ENCODE results near the gene SYT4.

The SYT4 gene

DNA sequence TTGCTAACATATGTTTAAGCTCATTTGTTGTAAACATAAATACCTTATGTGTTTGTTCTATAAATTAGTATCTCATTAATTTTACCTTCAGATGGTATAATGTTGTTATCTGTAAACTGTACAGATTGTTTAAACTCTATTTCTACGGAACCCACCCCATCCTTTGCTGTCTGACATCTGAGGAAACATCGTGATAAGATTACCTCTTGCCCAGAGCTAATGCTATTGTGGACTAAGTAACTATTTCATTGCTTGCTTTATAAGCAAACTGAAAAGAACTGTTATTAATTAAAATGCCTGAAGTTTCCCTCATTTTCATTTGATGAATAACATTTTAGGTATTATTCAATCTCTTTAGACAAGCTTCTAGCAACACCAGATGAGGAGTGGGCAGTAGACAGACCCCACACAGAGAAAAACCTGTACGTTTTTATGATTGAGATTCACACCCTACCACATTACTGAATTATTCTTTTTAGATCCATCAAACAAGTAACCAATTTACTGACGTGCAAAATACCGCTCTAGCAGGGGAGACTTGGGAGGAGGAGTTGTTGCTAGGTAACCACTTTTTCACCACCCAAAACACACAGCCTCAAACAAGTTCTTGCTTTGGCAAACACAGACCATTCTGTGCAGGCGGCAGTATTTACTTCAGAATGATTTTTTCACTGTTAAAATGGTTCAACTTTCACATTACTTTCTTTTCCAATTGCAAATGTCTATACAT is 1.9 kb upstream of the SYT4 start:
- Histone ChIP-seq H3K4ac (ENCODE audit: low read depth in 1 of 2, low read length in 2 of 2) (no peak overlapping the region), H4K91ac (ENCODE audit: low read length) (no peak overlapping the region), H3K18ac (ENCODE audit: low read depth in 1 of 2, low read length in 2 of 2) (no peak overlapping the region), H3K9ac (ENCODE audit: low read length) (no peak overlapping the region), H3K9me3 (ENCODE audit: control insufficient read depth, low read length) (no peaks in the 10 kb centered on the region), H3K27ac (ENCODE audit: low read length, poor library complexity, severe bottlenecking) (no peak overlapping the region), H3K4me3 (ENCODE audit: insufficient read depth in 1 of 2, low read depth in 1 of 2, low read length in 2 of 2) (no peak overlapping the region), H2AK5ac (ENCODE audit: low read length, severe bottlenecking) (no peak overlapping the region), H3K23ac (ENCODE audit: low read length in 2 of 2) (no peak overlapping the region), H2AFZ (ENCODE audit: low read depth, low read length) (no peak overlapping the region), H3K4me2 (ENCODE audit: low read length, poor library complexity, severe bottlenecking) (no peak overlapping the region), H2BK12ac (ENCODE audit: low read length in 2 of 2) (no peak overlapping the region), H3K36me3 (ENCODE audit: control insufficient read depth in 1 of 2, insufficient read depth in 2 of 2, low read depth in 1 of 2, low read length in 2 of 2) (no peaks in the 10 kb centered on the region), H4K8ac (ENCODE audit: low read length) (no peak overlapping the region), H3K14ac (ENCODE audit: low read length in 2 of 2) (no peak overlapping the region), H3K4me1 (ENCODE audit: control insufficient read depth, insufficient read depth, low read depth, low read length) (peaks cover 2% of the 10 kb centered on the region), H3K27me3 (ENCODE audit: control insufficient read depth in 1 of 2, insufficient read depth in 1 of 2, low read length in 2 of 2) (peaks cover 4 to 22% of the 10 kb centered on the region in 2 experiments), H2BK15ac (ENCODE audit: low read depth, poor library complexity, severe bottlenecking) (no peak overlapping the region), H2BK120ac (ENCODE audit: low read depth, low read length) (no peak overlapping the region), H3K79me1 (replicated peaks; ENCODE audit: low read length, poor library complexity, severe bottlenecking) (no peaks in the 10 kb centered on the region), H2BK5ac (ENCODE audit: low read depth, low read length, poor library complexity, severe bottlenecking) (no peak overlapping the region)
- DNase-seq: peak; percentile 57
- WGBS: 15% methylated on average over 3 of the region's 6 CpGs

DNA sequence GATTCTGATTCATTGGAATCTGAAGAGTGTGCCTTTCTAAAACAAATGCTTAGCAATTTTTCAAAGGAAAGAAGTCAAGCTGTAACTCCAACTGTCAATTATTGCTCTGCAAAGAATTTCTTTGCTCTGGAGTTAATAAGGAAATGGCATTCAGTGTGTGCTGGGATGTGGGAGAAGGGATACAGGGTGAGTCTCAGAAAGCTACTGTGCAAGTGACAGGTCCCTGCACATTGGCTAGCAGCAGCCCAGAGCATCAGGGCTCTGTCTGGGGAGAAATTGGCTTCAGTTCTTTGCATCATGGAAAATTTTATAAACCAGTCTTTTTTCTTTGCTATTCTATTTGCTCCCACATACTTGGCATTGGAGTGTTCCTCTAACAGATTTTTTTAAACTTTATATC is 1.1 kb upstream of the SYT4 start:
- Histone ChIP-seq H3K4me1 (ENCODE audit: control insufficient read depth, insufficient read depth, low read depth, low read length) (peaks cover 2% of the 10 kb centered on the region), H3K79me1 (replicated peaks; ENCODE audit: low read length, poor library complexity, severe bottlenecking) (no peaks in the 10 kb centered on the region), H4K8ac (ENCODE audit: low read length) (no peak overlapping the region), H3K18ac (ENCODE audit: low read depth in 1 of 2, low read length in 2 of 2) (no peak overlapping the region), H3K27ac (ENCODE audit: low read length, poor library complexity, severe bottlenecking) (no peak overlapping the region), H2BK12ac (ENCODE audit: low read length in 2 of 2) (no peak overlapping the region), H3K4ac (ENCODE audit: low read depth in 1 of 2, low read length in 2 of 2) (no peak overlapping the region), H3K23ac (ENCODE audit: low read length in 2 of 2) (no peak overlapping the region), H3K4me2 (ENCODE audit: low read length, poor library complexity, severe bottlenecking) (no peak overlapping the region), H3K36me3 (ENCODE audit: control insufficient read depth in 1 of 2, insufficient read depth in 2 of 2, low read depth in 1 of 2, low read length in 2 of 2) (no peaks in the 10 kb centered on the region), H2BK15ac (ENCODE audit: low read depth, poor library complexity, severe bottlenecking) (no peak overlapping the region), H3K14ac (ENCODE audit: low read length in 2 of 2) (no peak overlapping the region), H2BK5ac (ENCODE audit: low read depth, low read length, poor library complexity, severe bottlenecking) (no peak overlapping the region), H3K27me3 (ENCODE audit: control insufficient read depth in 1 of 2, insufficient read depth in 1 of 2, low read length in 2 of 2) (peaks cover 4 to 29% of the 10 kb centered on the region in 2 experiments), H4K91ac (ENCODE audit: low read length) (no peak overlapping the region), H3K9me3 (ENCODE audit: control insufficient read depth, low read length) (no peaks in the 10 kb centered on the region), H3K4me3 (ENCODE audit: insufficient read depth in 1 of 2, low read depth in 1 of 2, low read length in 2 of 2) (no peak overlapping the region), H2AFZ (ENCODE audit: low read depth, low read length) (no peak overlapping the region), H2AK5ac (ENCODE audit: low read length, severe bottlenecking) (no peak overlapping the region), H2BK120ac (ENCODE audit: low read depth, low read length) (no peak overlapping the region), H3K9ac (ENCODE audit: low read length) (no peak overlapping the region)
- DNase-seq: no peak

DNA sequence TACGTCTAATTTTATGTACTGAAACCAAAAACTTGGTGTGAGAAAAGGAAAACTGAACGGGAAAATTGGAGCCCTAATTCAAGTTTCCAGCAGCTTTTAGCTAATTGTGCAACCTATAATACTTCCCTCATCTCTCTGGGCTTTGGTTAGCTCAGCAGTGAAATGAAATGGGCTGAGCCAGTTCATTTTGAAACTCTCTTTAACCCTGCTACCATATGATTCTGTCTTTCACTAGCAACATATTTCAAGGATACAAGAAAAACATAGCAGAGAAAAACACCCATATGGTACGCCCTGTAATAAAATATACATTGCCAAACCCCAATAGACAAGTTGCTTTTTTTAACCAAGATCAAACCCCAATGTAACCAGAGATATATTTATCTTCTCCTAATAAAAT is 799 bp downstream of the SYT4 start:
- H4K91ac ChIP-seq (ENCODE audit: low read length): no peak overlapping the region
- peaks cover 4 to 29% of the 10 kb centered on the region in 2 experiments for H3K27me3 ChIP-seq (ENCODE audit: control insufficient read depth in 1 of 2, insufficient read depth in 1 of 2, low read length in 2 of 2)
- no peak overlapping the region for H3K23ac ChIP-seq (ENCODE audit: low read length in 2 of 2)
- no peak overlapping the region for H2BK15ac ChIP-seq (ENCODE audit: low read depth, poor library complexity, severe bottlenecking)
- no peak overlapping the region for H3K4ac ChIP-seq (ENCODE audit: low read depth in 1 of 2, low read length in 2 of 2)
- no peak overlapping the region for H3K14ac ChIP-seq (ENCODE audit: low read length in 2 of 2)
- no peak for DNase-seq
- no peak overlapping the region for H3K4me3 ChIP-seq (ENCODE audit: insufficient read depth in 1 of 2, low read depth in 1 of 2, low read length in 2 of 2)
- peaks cover 2% of the 10 kb centered on the region for H3K4me1 ChIP-seq (ENCODE audit: control insufficient read depth, insufficient read depth, low read depth, low read length)
- no peak overlapping the region for H2BK12ac ChIP-seq (ENCODE audit: low read length in 2 of 2)
- H2BK5ac ChIP-seq (ENCODE audit: low read depth, low read length, poor library complexity, severe bottlenecking): no peak overlapping the region
- no peak overlapping the region for H2AK5ac ChIP-seq (ENCODE audit: low read length, severe bottlenecking)
- no peak overlapping the region for H3K4me2 ChIP-seq (ENCODE audit: low read length, poor library complexity, severe bottlenecking)
- no peak overlapping the region for H4K8ac ChIP-seq (ENCODE audit: low read length)
- H3K9me3 ChIP-seq (ENCODE audit: control insufficient read depth, low read length): no peaks in the 10 kb centered on the region
- no peak overlapping the region for H3K9ac ChIP-seq (ENCODE audit: low read length)
- no peak overlapping the region for H2AFZ ChIP-seq (ENCODE audit: low read depth, low read length)
- no peak overlapping the region for H3K18ac ChIP-seq (ENCODE audit: low read depth in 1 of 2, low read length in 2 of 2)
- WGBS: 86% methylated on average over 3 of the region's 3 CpGs
- no peak overlapping the region for H2BK120ac ChIP-seq (ENCODE audit: low read depth, low read length)
- H3K36me3 ChIP-seq (ENCODE audit: control insufficient read depth in 1 of 2, insufficient read depth in 2 of 2, low read depth in 1 of 2, low read length in 2 of 2): no peaks in the 10 kb centered on the region
- H3K27ac ChIP-seq (ENCODE audit: low read length, poor library complexity, severe bottlenecking): no peak overlapping the region
- no peaks in the 10 kb centered on the region for H3K79me1 ChIP-seq (replicated peaks; ENCODE audit: low read length, poor library complexity, severe bottlenecking)

DNA sequence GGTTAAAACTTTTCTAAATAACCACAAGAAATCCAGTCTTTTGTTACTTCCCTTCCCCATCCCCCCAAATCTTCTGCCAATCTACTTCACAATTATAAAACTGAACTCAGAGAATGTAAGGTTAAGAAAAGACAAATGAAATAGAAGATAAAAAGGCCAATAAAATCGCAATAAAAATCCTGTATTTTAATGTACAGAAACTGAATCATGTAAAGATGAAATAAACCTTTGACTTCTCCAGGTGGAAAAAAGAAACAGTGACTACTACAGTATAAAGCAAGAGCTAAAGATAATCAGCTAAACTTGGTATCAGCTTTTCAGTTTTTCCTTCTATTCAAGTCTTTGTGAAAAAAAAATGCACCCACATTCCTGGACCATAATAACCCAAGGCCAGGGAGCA is 1.7 kb downstream of the SYT4 start:
- no peak for DNase-seq
- no peak overlapping the region for H4K8ac ChIP-seq (ENCODE audit: low read length)
- no peak overlapping the region for H4K91ac ChIP-seq (ENCODE audit: low read length)
- H2BK15ac ChIP-seq (ENCODE audit: low read depth, poor library complexity, severe bottlenecking): no peak overlapping the region
- H2BK5ac ChIP-seq (ENCODE audit: low read depth, low read length, poor library complexity, severe bottlenecking): no peak overlapping the region
- no peaks in the 10 kb centered on the region for H3K9me3 ChIP-seq (ENCODE audit: control insufficient read depth, low read length)
- H2BK12ac ChIP-seq (ENCODE audit: low read length in 2 of 2): no peak overlapping the region
- H2BK120ac ChIP-seq (ENCODE audit: low read depth, low read length): no peak overlapping the region
- H3K4me3 ChIP-seq (ENCODE audit: insufficient read depth in 1 of 2, low read depth in 1 of 2, low read length in 2 of 2): no peak overlapping the region
- H3K9ac ChIP-seq (ENCODE audit: low read length): no peak overlapping the region
- no peak overlapping the region for H2AFZ ChIP-seq (ENCODE audit: low read depth, low read length)
- H3K36me3 ChIP-seq (ENCODE audit: control insufficient read depth in 1 of 2, insufficient read depth in 2 of 2, low read depth in 1 of 2, low read length in 2 of 2): no peaks in the 10 kb centered on the region
- H2AK5ac ChIP-seq (ENCODE audit: low read length, severe bottlenecking): no peak overlapping the region
- no peak overlapping the region for H3K4me2 ChIP-seq (ENCODE audit: low read length, poor library complexity, severe bottlenecking)
- no peak overlapping the region for H3K23ac ChIP-seq (ENCODE audit: low read length in 2 of 2)
- H3K79me1 ChIP-seq (replicated peaks; ENCODE audit: low read length, poor library complexity, severe bottlenecking): no peaks in the 10 kb centered on the region
- H3K27me3 ChIP-seq (ENCODE audit: control insufficient read depth in 1 of 2, insufficient read depth in 1 of 2, low read length in 2 of 2): peaks cover 4 to 29% of the 10 kb centered on the region in 2 experiments
- no peak overlapping the region for H3K14ac ChIP-seq (ENCODE audit: low read length in 2 of 2)
- WGBS: no CpG with 5 or more reads among the region's 1 CpG
- no peak overlapping the region for H3K18ac ChIP-seq (ENCODE audit: low read depth in 1 of 2, low read length in 2 of 2)
- H3K27ac ChIP-seq (ENCODE audit: low read length, poor library complexity, severe bottlenecking): no peak overlapping the region
- H3K4me1 ChIP-seq (ENCODE audit: control insufficient read depth, insufficient read depth, low read depth, low read length): peaks cover 2% of the 10 kb centered on the region
- no peak overlapping the region for H3K4ac ChIP-seq (ENCODE audit: low read depth in 1 of 2, low read length in 2 of 2)
